Measurements from ENCODE around the gene ALOX12B.

Gene ALOX12B

GRCh38 chr17:8041979-8042378 is 45.5 kb downstream of the ALOX12B start:
- H3K4me3 ChIP-seq (ENCODE audit: low read length): no peak overlapping the region
- DNase-seq (ENCODE audit: low read depth): no peak
- no peak for TF ChIP-seq CTCF (IDR thresholded peaks at IDR 0.05; ENCODE audit: insufficient read depth, low read depth, low read length, missing control alignments)

GRCh38 chr17:8041249-8041928 is 46.1 kb downstream of the ALOX12B start:
- DNase-seq (ENCODE audit: low read depth): peak; percentile 84
- H3K4me3 ChIP-seq (ENCODE audit: low read length): no peak overlapping the region
- TF ChIP-seq CTCF (IDR thresholded peaks at IDR 0.05; ENCODE audit: insufficient read depth, low read depth, low read length, missing control alignments): peak; percentile 80

GRCh38 chr17:8039611-8040168 is 47.8 kb downstream of the ALOX12B start:
- peak overlapping the region; percentile 48 for H3K4me3 ChIP-seq (ENCODE audit: low read length)
- no peak for TF ChIP-seq CTCF (IDR thresholded peaks at IDR 0.05; ENCODE audit: insufficient read depth, low read depth, low read length, missing control alignments)
- DNase-seq (ENCODE audit: low read depth): no peak

- no peak for TF ChIP-seq CTCF (IDR thresholded peaks at IDR 0.05; ENCODE audit: insufficient read depth, low read depth, low read length, missing control alignments)
- peak within 1 kb of the TSS; percentile 48 for H3K4me3 ChIP-seq (ENCODE audit: low read length)
- DNase-seq (ENCODE audit: low read depth): peak; percentile 49
Measured at GRCh38 chr17:8038954-8039610, 48.4 kb downstream of the ALOX12B start, which contains the start of gene ALOX15B. ALOX15B (plus strand) TSS chr17:8039059; CDS start chr17:8039156, 97 bp downstream.

- no peak for TF ChIP-seq CTCF (IDR thresholded peaks at IDR 0.05; ENCODE audit: insufficient read depth, low read depth, low read length, missing control alignments)
- H3K4me3 ChIP-seq (ENCODE audit: low read length): no peak overlapping the region
- DNase-seq (ENCODE audit: low read depth): no peak
Measured at GRCh38 chr17:8032442-8032841, 55.1 kb downstream of the ALOX12B start.

GRCh38 chr17:8031950-8032349 is 55.6 kb downstream of the ALOX12B start:
- TF ChIP-seq CTCF (IDR thresholded peaks at IDR 0.05; ENCODE audit: insufficient read depth, low read depth, low read length, missing control alignments): no peak
- DNase-seq (ENCODE audit: low read depth): no peak
- no peak overlapping the region for H3K4me3 ChIP-seq (ENCODE audit: low read length)

All from epithelial cell of esophagus (primary cell).